Loucy (cell line): ENCODE data around the gene CROCC.

ENCODE experiments used
- EZH2phosphoT487 ChIP-seq: fragments of 200-600 bp; IDR thresholded peaks from 2 replicates; pipeline ENCODE4 v1.6.1; 2018; ENCODE audit warnings: antibody characterized with exemption, mild to moderate bottlenecking, moderate library complexity, borderline replicate concordance
- TF ChIP-seq, protein P1 (sequence below): fragments of 200-600 bp; sonication (generic); conservative IDR thresholded peaks from 2 replicates; pipeline ENCODE4 v1.5.1; 2014; ENCODE audit warnings: mild to moderate bottlenecking, antibody characterized with exemption, low read length

DNA sequence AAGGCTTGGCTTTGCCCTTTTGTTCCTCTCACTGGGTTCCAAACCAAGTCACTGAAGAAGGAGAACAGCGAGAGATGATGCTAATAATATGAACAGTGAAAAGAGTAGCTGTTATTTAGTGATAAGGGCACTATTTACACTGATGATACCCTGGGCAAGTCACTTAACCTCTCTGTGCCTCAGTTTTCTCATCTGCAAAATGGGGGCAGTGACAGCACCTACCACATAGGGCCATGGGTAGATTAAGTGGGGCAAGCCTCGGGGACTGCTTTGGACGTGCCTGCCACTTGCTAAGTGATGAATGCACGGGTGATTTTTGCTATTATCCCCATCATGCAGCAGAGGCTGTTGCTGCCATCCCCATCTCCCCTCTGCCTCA is 80.8 kb downstream of the CROCC start:
- TF ChIP-seq, protein P1, sequence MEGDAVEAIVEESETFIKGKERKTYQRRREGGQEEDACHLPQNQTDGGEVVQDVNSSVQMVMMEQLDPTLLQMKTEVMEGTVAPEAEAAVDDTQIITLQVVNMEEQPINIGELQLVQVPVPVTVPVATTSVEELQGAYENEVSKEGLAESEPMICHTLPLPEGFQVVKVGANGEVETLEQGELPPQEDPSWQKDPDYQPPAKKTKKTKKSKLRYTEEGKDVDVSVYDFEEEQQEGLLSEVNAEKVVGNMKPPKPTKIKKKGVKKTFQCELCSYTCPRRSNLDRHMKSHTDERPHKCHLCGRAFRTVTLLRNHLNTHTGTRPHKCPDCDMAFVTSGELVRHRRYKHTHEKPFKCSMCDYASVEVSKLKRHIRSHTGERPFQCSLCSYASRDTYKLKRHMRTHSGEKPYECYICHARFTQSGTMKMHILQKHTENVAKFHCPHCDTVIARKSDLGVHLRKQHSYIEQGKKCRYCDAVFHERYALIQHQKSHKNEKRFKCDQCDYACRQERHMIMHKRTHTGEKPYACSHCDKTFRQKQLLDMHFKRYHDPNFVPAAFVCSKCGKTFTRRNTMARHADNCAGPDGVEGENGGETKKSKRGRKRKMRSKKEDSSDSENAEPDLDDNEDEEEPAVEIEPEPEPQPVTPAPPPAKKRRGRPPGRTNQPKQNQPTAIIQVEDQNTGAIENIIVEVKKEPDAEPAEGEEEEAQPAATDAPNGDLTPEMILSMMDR, result no peak
- no peak for TF ChIP-seq EZH2phosphoT487
